HG03095 (cell line): Measurements from ENCODE around the gene C14orf119.

Source experiments
- ATAC-seq: cut with Tn5 transposase; IDR thresholded peaks from one replicate; pipeline ENCODE4 v1.9.1; 2021; ENCODE audit warnings: moderate library complexity; ENCODE audit not compliant: unreplicated experiment

C14orf119 gene

DNA sequence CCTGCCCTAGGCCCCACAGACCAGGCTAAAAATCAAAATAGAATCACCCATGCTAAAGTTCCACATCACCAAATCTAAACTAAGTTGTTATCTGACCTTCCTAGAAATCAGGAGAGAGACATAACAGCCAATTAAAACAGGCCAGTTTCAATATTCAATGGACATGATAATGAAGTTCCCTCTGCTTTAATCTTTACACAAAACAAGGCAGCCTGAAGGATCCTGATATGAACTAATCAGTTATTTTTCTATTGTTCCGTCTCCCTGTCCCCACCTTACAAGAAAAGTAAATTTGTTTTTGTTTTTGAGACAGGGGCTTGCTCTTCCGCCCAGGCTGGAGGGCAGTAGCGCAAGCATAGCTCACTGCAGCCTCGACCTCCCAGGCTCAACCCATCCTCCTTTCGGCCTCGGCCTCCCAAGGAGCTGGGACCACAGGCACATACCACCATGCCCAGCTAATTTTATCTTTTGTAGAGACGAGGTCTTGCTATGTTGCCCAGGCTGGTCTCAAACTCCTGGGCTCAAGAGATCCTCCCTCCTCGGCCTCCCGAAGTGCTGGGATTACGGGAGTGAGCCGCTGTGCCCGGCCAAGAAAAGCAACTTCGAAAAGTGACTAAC lies 29.1 kb downstream of the C14orf119 start:
- ATAC-seq, result no peak

DNA sequence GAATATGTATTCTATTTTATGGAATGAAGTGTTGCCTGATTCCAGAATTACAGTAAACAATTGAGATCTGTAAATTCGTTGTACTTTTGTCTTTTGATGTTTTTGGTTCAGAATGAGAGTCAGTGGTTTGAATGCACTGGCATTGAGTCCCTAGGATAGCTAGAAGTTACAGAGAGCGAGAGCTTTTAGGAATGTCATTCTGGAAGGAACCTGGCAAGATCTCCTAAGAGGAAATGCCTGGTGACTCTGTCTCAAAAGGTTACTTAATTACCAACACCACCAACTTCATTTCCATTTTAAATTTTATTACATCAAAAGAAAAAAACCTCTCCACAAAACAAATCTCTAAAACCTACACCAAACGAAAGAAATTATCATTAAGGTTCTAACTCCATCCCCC lies 29.7 kb downstream of the C14orf119 start:
- ATAC-seq, result no peak

DNA sequence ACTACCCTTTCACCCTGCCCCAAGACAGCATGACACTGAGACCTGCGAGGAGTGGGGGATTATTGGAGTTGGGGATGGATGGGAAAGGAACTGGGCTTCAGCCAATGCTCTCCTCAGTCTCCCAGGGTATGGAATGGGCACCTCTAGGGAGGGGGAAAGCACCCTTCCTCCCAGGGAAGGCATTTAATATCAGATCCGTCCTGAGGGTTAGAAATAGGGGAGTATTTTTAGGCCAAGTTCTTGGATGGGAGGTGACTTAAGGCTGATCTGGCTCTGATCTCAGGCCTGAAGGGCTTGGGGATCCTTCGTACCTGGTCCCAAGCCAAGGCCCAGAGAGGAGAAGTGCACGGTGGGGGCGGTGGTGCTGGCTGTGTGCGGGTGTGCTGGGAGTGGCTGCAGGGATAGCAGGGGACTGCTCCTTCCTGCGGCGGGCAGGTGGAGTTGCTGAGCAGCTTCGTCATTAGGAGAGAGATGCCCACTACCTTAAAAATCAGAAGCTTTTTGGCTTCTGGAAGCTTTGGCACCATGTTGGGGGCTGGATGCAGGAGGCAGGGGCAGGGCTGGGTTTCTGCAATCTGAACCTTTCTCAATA lies 30.7 kb downstream of the C14orf119 start:
- ATAC-seq, result no peak

DNA sequence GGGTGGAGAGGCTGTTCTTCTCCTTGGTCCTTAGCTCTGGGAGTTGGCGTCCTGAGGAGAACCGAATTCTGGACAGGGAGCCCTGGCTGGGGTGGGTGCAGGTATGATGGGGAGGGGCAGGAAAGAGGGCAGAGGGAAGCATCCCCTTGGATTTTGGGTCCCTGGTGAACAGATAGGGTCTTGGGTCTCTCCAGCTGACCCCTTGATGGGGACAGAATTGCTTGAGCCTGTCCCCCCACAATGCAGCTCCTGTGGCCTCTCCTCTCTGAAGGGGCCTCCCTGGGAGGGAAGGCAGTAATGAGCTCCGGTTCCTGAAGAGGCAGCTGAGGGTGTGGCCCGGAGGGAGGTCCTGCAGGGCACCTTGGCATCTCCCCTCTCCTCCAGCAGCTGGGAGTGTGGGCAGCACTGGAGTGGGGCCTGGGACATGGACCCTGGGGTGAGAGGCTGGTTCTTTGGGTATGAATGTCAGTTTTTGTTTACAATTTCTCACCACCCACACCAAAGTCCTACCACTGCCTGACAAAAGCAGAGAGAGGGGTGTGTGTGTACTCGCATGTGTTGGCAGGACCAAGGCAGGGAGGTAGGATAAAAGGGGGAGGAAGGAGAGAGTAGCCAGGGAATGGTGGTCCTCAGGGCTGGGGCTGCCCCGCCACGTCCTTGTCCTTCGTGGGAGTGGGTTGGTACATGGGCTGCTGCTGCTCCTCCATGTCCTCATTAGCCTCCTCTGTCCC lies 31.4 kb downstream of the C14orf119 start:
- ATAC-seq, result no peak

DNA sequence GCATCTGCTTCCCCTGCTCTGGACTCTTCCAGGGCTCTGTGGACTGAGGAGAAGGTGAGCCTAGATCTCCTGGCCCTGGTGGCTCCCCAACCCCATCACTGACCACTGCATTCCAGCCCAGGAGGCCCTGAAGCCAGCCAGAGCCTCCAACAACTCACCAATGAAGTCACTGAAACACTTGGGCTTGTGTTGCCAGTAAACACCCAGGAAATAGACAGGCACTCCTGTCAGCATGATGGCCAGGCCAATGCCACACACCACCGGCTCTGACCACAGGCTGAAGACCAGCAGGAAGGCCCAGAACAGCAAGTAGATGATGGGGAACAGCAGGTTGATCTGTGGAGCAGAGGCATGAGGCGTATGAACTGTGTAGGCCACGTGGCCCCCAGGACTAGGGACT lies 32.6 kb downstream of the C14orf119 start:
- no peak for ATAC-seq

DNA sequence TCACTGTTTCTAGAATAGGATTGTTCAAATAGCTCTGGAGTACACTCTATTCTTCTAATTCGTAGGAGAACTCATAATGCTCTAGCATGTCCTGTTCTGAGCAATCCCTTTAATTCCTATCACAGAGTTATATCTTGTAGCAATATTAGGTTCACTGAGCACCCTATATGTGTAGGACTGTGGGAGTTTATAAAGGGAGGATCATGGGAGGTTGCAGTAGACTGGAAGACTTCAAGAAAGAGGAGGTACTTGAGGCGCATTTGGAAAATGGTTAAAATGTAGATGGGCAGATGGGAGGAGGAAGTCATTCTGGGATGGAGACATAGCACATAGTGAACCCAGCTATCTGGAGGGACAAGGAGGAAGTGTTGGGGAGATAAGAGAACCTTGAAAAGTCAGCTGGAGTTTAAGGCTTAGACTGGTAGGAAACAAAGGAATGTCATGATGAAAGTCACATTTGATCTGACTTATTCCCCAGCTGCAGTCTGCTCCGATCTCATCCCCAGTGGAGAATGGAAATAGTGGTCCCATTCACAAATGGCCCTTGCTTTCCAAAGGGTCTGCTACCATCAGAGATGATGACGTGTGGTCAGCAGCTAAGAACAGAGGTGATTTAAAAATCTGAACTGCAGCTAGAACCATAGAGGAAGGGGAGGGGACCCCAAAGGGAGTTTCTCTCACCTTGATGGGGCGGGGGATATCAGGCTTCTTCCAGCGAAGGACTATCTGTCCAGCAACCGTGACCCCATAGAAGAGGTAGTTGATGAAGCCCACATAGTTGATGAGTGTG lies 33.9 kb downstream of the C14orf119 start:
- ATAC-seq, result no peak

DNA sequence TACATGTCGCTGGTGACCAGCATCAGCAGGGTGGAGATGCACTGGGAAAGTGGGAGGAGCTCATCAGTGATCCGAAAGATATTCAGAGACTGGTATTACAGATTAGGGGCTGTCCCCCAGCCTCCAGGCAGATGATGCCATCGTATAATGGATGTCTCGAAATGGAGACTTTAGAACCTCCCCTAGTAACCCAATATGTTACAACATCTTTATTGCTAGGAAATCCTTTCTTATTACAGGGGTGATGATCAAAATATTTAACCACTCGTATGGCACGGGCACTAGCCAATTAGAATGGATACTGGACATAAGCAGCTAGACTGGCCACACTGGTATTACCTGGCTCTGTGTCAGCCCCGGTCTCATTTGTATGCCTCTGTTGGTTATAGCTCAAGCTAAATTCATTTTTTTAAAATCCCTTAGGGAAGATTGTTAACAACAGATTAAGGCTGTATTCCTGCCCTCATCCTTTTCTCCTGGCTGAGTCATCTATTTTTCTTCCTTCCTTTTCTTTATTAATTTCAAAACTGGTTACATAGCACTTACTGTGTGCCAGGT lies 34.5 kb downstream of the C14orf119 start:
- ATAC-seq, result no peak

DNA sequence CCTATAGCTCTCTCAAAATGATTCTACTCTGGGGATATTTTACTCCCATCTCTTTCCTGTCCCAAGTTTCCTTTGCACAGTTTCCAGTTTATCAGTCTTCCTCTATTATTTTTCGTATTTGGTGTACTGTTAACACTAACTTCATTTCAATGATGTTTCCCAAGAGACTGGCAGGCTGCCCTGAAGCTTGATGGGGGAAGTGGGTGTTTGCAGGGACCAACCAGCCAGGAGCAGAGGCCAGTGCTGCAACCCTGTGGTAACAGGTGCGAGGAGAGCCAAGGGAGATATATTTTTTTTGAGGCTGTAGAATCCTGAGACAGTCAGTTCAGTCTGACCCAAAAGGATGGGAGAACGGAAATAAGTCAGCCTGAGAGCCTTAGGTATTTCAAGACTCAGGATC lies 35.6 kb downstream of the C14orf119 start:
- ATAC-seq, result no peak

DNA sequence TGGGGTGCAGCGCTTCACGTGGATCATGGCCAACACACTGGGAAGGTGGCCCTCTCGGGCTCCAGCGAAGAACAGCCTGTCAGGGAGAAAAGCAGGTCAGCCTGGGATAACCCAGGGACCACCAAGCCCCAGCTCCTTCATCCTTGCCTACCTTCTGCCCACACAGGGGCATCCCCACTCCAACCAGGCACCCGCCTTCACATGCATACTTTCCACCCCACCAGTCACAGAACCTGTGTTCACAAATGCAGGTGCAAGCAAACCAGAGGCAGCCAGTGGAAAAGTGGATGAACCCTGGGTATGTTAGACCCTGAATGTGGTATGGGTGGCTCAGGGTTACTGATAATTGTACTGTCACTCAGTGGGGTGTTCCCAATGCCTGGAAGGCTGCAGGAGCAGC lies 36.2 kb downstream of the C14orf119 start:
- no peak for ATAC-seq

DNA sequence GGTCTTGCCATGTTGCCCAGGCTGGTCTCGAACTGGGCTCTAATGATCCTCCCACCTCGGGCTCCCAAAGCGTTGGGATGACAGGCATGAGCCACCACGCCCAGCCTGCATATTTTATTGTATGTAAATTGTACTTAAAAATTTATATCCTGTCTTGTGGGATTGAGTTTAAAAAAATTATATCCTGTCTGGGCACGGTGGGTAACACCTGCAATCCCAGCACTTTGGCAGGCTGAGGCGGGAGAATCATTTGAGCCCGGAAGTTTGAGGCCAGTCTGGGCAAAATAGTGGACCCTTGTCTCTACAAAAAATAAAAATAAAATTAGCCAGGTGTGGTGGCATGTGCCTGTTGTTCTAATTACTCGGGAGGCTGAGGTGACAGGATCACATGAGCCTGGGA lies 37.7 kb downstream of the C14orf119 start:
- no peak for ATAC-seq

DNA sequence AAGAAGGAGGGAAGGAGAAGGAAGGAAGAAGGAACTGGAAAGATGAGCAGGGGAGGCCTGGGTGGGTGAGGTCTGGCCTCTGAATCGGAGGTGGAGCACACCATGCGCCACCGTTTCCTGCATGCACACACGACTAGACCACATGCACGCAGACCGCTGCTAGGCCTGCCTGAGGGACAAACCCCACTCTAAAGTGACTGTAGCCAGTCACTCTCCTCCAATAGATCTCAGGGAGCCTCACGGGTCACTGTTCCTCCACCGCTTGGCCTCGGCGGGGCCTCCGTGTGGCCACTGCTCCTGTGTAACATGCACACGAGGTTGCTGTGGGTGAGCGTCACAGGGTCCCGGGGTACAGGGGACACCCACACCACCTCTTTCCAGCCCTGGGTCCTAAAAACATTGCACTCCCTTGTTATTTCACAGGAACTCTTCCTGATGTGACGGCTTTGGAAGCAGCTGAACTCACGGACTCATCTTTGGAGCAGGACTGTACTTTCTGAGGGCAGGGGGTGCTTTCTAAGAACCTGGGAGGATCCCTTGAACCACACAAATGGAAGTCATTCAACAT lies 41.3 kb downstream of the C14orf119 start:
- ATAC-seq, result no peak

DNA sequence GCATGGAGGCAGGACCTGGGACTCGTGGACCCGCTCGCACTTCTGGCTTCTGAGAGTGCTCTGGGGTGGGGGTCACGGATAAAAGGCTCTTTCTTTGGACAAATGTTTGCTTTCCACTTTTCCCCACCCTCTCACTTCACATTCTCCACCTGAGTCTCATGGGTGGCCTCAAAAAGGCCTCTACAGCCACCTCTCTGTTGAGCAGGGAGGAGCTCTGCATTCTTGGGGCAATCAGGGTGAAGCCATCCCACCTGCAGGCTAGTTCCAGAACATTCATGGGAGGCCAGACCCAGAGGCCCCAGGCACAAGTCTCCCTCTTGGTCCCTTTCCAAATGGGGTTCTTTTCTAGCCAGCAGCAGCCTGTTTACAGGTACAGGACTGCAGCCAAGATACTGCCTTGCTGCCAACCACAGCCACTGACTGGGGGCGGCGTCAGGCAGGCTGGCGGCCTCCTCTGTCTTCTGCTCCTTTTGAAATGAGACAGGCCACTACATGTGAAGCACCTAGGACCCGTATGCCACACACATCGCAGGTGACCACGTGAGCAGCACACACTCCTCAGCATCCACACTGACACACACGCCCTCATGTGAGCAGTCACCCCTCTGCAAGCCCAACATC lies 42.0 kb downstream of the C14orf119 start:
- ATAC-seq, result no peak

DNA sequence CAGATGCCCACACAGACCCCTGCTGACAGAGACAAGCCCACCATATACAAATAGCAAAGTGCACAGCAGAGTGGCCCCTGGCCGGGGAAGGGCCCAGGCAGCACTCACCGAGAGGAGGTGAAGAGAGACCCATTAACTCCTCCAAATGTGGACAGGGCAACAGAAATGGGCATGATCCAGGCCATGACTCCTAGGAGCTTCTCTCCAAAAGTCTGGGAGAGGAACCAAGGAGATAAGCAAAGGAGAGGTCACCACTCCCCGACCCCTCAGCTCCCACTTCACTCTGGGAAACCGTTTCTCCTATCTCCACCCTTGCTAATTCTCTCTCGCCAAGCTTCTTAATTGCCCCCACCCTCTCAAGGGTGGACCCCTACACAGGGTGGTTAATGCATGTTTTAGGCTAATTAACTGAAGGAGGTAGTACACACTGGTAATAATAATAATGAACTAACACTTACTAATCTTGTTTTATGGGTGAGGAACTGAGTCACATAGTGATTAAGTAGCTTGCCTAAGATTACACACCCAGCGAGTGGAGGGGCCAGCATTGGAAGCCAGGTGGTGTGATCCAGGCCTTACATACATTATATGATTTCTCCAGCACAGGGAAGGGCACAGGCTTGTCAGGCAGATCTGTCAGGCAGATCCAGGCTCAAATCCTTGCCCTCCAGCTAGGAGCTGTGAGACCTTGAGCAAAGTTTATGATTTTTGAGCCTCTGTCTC lies 42.7 kb downstream of the C14orf119 start:
- no peak for ATAC-seq

DNA sequence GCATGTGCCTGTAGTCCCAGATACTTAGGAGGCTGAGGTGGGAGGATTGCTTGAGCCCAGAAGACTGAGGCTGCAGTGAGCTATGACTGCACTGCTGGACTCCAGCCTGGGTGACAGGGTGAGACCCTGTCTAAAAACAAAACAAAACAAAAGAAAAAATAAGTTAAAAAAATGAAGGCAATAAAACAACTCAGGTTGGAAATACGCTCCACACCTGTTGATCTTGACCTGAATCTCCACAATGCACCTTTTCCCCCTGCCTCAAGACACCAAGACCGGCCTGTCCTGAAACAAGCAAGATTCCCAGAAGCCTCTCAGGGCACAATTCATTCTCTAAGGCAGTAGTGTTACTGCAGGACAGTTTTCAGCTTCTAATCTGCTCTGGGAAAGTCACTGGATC lies 44.6 kb downstream of the C14orf119 start:
- no peak for ATAC-seq

DNA sequence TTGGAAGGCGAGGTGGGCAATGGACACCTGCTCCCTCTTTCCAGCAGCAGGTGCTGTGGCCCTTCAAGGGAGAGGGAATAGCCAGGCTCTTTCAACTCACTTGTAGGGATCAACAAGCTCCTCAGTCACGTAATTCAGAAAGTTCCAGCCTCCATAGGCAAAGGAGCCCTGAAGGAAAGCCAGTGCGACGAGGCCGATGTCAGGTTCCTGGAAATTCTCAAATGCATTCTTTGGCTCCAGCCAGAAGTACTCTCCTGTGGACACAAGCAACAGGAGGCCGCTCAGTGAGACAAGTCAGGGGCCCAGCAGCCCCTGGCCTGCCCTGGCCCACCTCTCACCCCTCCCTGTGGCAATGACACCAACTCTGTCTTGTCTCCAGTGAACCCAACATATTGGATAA lies 45.1 kb downstream of the C14orf119 start:
- ATAC-seq, result no peak

DNA sequence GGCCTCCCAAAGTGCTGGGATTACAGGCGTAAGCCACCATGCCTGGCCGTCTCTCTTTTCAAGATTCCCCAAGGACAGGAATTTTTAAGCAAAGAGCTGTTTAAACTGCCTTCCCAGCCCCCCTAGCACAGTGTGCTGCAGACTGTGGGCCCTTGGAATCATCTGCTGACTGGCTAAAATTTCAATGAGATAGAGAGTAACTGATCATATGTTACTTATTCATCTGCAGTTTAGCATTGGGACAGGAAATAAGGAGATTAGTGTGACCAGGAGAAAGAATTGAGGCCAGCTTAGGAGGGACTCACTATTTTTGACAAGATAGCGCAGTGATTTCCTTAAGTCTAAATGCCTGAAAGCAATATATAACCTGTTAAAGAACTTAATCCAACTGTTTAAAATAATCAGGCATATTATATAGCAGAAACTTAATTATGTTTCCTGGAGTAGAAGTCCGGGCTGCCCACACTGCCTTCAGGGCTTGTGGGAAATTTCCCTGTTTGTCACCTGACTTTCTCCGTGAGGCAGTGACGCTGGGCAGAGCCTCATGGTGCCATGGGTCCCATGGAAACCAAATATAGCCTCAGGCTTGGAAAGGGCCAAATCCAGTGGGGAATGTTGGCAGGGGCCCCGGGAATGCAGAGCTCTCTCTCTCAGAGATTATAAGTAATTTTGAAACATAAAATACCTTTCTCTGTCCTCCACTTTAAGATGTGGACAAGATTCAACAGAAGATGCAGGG lies 46.6 kb downstream of the C14orf119 start:
- no peak for ATAC-seq

DNA sequence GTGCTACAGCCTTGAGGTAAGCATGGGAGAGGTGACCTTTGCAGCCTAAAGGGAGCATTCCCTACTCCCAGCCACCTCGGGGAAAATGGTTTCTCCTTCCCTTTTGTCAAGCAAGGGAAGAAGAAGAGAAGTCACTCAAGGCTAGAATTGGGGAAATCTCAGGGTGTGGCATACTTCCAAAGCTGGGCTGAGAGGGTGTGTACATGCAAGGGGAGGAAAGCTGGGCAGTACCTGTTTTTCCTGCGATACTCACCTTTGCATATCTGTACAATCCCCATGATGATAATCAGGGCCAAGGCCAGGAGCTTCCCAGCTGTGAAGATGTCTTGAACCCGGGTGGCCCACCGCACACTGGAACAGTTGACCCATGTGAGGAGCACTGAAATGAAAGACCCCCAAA lies 47.5 kb downstream of the C14orf119 start:
- ATAC-seq, result no peak

DNA sequence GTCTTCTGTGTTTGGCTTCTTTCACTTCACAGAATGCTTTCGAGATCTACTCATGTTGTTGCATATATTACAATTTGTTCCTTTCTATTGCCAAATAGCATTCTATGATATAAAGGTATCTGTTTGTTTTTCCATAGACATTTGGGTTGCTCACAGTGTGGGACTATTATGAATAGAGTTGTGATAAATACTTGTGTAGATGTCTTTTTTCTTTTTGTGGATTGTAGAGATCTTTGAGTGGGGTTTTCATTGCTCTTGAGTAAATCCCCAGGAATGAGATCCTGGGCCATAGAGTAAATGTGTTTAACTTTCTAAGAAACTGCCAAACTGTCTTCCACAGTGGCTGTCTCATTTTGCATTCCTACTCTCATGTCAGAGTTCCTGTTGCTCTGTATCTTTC lies 48.6 kb downstream of the C14orf119 start:
- no peak for ATAC-seq

DNA sequence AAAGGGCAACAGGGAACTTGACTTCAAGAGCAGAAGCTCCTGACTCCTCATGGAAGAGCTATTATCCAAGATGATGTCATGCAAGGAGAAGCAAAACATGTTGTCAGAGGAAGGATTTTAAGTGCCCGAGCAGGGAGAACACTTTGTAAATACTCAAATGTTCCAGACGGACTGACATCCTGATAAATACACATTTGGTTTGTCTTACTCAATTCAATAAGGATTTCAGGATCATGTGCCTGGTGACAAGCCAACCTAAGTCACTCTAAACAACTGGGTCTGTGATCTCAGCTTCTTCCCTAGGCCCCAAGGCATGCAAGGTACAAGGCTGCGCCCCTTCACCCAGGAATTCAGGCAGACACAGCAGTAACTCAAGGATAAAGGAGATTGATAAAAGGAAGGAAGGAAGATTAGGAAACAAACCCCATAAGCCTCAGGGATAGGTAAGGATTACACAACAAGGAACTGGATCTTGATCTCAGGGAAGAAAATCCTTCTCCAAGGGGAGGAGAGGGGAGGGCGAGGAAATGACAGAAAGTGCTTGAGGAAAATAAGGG lies 50.6 kb downstream of the C14orf119 start:
- ATAC-seq, result no peak
